Fibroblast of lung (primary cell): Measurements from ENCODE around the gene CHMP6. TPM values are rescaled to one million over a fixed set of nuclear protein-coding genes. Genes with fewer than 3 reads are reported as not detected.
A peak's percentile ranks its signal among the peaks of the same experiment; 100 is the strongest.

ENCODE experiments used
- DNase-seq, 2 donors: peaks; one replicate each; pipeline versions ENCODE4 v3.0.0 to v3.0.0-alpha.2; 2010; ENCODE audit warnings: low read depth in 2 of 2
- H2AFZ ChIP-seq: 2 replicates; pipeline ENCODE4 v1.5.1; 2012; ENCODE audit warnings: low read length, control low read depth, inconsistent platforms
- H3K27ac ChIP-seq: 2 replicates; pipeline ENCODE4 v1.5.1; 2011; ENCODE audit warnings: low read length, control low read depth; ENCODE audit not compliant: insufficient read depth
- H3K27me3 ChIP-seq: 2 replicates; pipeline ENCODE4 v1.5.1; 2011; ENCODE audit warnings: mild to moderate bottlenecking, low read length; ENCODE audit not compliant: control insufficient read depth, insufficient read depth
- H3K36me3 ChIP-seq: 2 replicates; pipeline ENCODE4 v1.5.1; 2011; ENCODE audit warnings: low read length; ENCODE audit not compliant: control insufficient read depth, insufficient read depth
- H3K4me1 ChIP-seq: 2 replicates; pipeline ENCODE4 v1.5.1; 2011; ENCODE audit warnings: low read length; ENCODE audit not compliant: control insufficient read depth, insufficient read depth; ENCODE audit errors: extremely low read depth
- H3K4me2 ChIP-seq: 2 replicates; pipeline ENCODE4 v1.5.1; 2011; ENCODE audit warnings: low read length, control low read depth; ENCODE audit not compliant: insufficient read depth; ENCODE audit errors: extremely low read depth
- H3K4me3 ChIP-seq, 4 experiments: fragments of 200-600 bp in 1 of 4; sonication (generic) in 1 of 4; replicated peaks in 1 of 4; 2 replicates each; pipeline ENCODE4 v1.5.1; 2011 to 2016; ENCODE audit warnings: low read length in 4 of 4, low read depth in 3 of 4, mild to moderate bottlenecking in 3 of 4, control low read depth in 2 of 4, inconsistent platforms in 1 of 4, mixed read lengths in 1 of 4; ENCODE audit not compliant: insufficient read depth in 1 of 4; ENCODE audit errors: control extremely low read depth in 1 of 4
- H3K79me2 ChIP-seq: 2 replicates; pipeline ENCODE4 v1.5.1; 2012; ENCODE audit warnings: mild to moderate bottlenecking, low read length, inconsistent platforms; ENCODE audit not compliant: control insufficient read depth, insufficient read depth
- H3K9ac ChIP-seq: 2 replicates; pipeline ENCODE4 v1.5.1; 2011; ENCODE audit warnings: mild to moderate bottlenecking, low read length, control low read depth; ENCODE audit not compliant: insufficient read depth
- H3K9me3 ChIP-seq: 2 replicates; pipeline ENCODE4 v1.5.1; 2012; ENCODE audit warnings: low read depth, low read length; ENCODE audit not compliant: control insufficient read depth, insufficient read depth
- H4K20me1 ChIP-seq: 2 replicates; pipeline ENCODE4 v1.5.1; 2011; ENCODE audit warnings: low read length; ENCODE audit not compliant: control insufficient read depth, insufficient read depth; ENCODE audit errors: extremely low read depth
- CTCF ChIP-seq, 2 donors: IDR thresholded peaks in 1 of 2; conservative IDR thresholded peaks in 1 of 2; 1 replicate in 1 of 2; 2 replicates in 1 of 2; pipeline ENCODE4 v1.5.1; 2011 to 2012; ENCODE audit warnings: low read length in 2 of 2, control low read depth in 1 of 2, inconsistent platforms in 1 of 2, low read depth in 1 of 2, mild to moderate bottlenecking in 1 of 2
- EZH2 ChIP-seq: IDR thresholded peaks from 2 replicates; pipeline ENCODE4 v1.5.1; 2012; ENCODE audit warnings: low read length, control low read depth, mild to moderate bottlenecking; ENCODE audit errors: missing control alignments
- polyA plus RNA-seq, 2 donors: library from polyadenylated mRNA; depleted of rRNA in 1 of 2; stranded (reverse) in 1 of 2; unstranded in 1 of 2; fragments of >200 nt; gene quantifications; 2 replicates each; pipeline ENCODE4 v1.2.1, GENCODE V29; 2011 to 2012; ENCODE audit warnings: missing spikeins in 1 of 2
- total RNA-seq: library from RNA; depleted of rRNA; stranded (reverse); fragments of >200 nt; gene quantifications from 2 replicates; pipeline ENCODE4 v1.2.1, GENCODE V29; 2014

Gene CHMP6
- total and polyA plus RNA-seq, 2 donors (not counting 1 experiment from before 2014, with no cell fraction given): 11.2 to 30.1 TPM

- H3K4me2 ChIP-seq: no peak overlapping the region
- H3K9me3 ChIP-seq: no peaks in the 10 kb centered on the region
- H3K36me3 ChIP-seq: peaks cover 20% of the 10 kb centered on the region
- H2AFZ ChIP-seq: no peak overlapping the region
- peaks cover 3% of the 10 kb centered on the region for H3K4me1 ChIP-seq
- H3K4me3 ChIP-seq: no peak overlapping the region
- H3K27me3 ChIP-seq: peaks cover 17% of the 10 kb centered on the region
- no peaks in the 10 kb centered on the region for H3K79me2 ChIP-seq
- DNase-seq: no peak
- TF ChIP-seq CTCF (conservative IDR thresholded peaks at IDR 0.05 in 1 of 2, IDR thresholded peaks at IDR 0.05 in 1 of 2; ENCODE audit: low read depth in 1 of 2, low read length in 2 of 2) (no peak), EZH2 (no peak)
- H4K20me1 ChIP-seq: no peaks in the 10 kb centered on the region
- no peak overlapping the region for H3K9ac ChIP-seq
- no peak overlapping the region for H3K27ac ChIP-seq
These were observed 9.2 kb downstream of the CHMP6 start for GRCh38 chr17:81000631-81001357.

DNA sequence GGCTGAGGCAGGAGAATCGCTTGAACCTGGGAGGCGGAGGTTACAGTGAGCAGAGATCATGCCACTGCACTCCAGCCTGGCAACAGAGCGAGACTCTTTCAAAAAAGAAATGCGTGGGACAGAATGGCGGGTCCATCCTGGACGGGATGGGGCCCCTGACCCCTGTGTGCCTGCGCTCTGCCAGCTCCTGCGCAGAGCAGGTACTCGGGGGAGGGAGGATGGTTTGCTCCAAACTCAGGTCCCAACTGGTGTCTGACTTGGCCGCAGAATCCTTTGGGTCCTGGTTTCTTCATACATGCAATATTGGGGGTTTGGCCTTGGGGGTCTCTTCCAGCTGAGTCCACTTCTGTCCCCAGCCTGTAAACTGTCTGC is 10.4 kb downstream of the CHMP6 start:
- H3K9ac ChIP-seq: no peak overlapping the region

More for the DNA sequence above, 10.4 kb downstream of the CHMP6 start:
- no peak for DNase-seq
- no peak overlapping the region for H2AFZ ChIP-seq
- H3K27ac ChIP-seq: no peak overlapping the region
- H3K36me3 ChIP-seq: peaks cover 16% of the 10 kb centered on the region
- peak overlapping the region; percentile 10 for H3K4me2 ChIP-seq
- no peaks in the 10 kb centered on the region for H3K79me2 ChIP-seq
- H3K9me3 ChIP-seq: no peaks in the 10 kb centered on the region
- peaks cover 24% of the 10 kb centered on the region for H3K27me3 ChIP-seq
- H3K4me1 ChIP-seq: peaks cover 3% of the 10 kb centered on the region
- H3K4me3 ChIP-seq: no peak overlapping the region
- TF ChIP-seq CTCF (conservative IDR thresholded peaks at IDR 0.05 in 1 of 2, IDR thresholded peaks at IDR 0.05 in 1 of 2; ENCODE audit: low read depth in 1 of 2, low read length in 2 of 2) (no peak), EZH2 (no peak)
- H4K20me1 ChIP-seq: no peaks in the 10 kb centered on the region
